Stomach (tissue), 4 donors: ENCODE measurements around the gene PIM1.

Experiments
- CTCF ChIP-seq, 7 experiments: fragments of 450-650 bp in 4 of 7; fragments of 200-600 bp in 3 of 7; sonication (generic) in 3 of 7; IDR thresholded peaks; one replicate each; pipeline ENCODE4 v1.5.1; 2016 to 2019; ENCODE audit warnings: antibody characterized with exemption in 7 of 7, control low read depth in 2 of 7, mild to moderate bottlenecking in 1 of 7
- EP300 ChIP-seq: sonication (generic); formaldehyde crosslinking; IDR thresholded peaks from one replicate; pipeline ENCODE4 v1.6.1; 2017; ENCODE audit warnings: antibody characterized with exemption
- POLR2A ChIP-seq, 4 donors: fragments of 450-650 bp; IDR thresholded peaks; one replicate each; pipeline ENCODE4 v1.6.1; 2016; ENCODE audit warnings: antibody characterized with exemption in 4 of 4, control low read depth in 2 of 4, mild to moderate bottlenecking in 1 of 4, moderate library complexity in 1 of 4
- POLR2AphosphoS5 ChIP-seq, 3 donors: sonication (generic); formaldehyde crosslinking; IDR thresholded peaks; one replicate each; pipeline ENCODE4 v1.6.1; 2016; ENCODE audit warnings: antibody characterized with exemption in 3 of 3

- TF ChIP-seq CTCF (IDR thresholded peaks at IDR 0.05) (no peak), POLR2A (IDR thresholded peaks at IDR 0.05) (no peak), POLR2AphosphoS5 (IDR thresholded peaks at IDR 0.05) (no peak), EP300 (no peak)
Measured at GRCh38 chr6:37150314-37150713, 19.6 kb upstream of the PIM1 start.
